A549 (cell line): ENCODE measurements around the gene TEX261. TPM values are rescaled to one million over a fixed set of nuclear protein-coding genes. Genes with fewer than 3 reads are reported as not detected.

Source experiments
- ATAC-seq, 2 experiments: fragments of 200-7000 bp in 1 of 2; fragments of >200 bp in 1 of 2; cut with Nextera tagmentation in 1 of 2; cut with Tn5 transposase in 1 of 2; 3 replicates each; pipeline versions ENCODE4 v1.8.0 to v1.9.1; 2018 to 2020; ENCODE audit warnings: mild to moderate bottlenecking in 1 of 2, moderate library complexity in 1 of 2
- CTCF ChIA-PET: fragments of 300-600 bp; sonication (Branson Sonifier 250); formaldehyde crosslinking; extraction: SDS; loops from one replicate; lab custom pipeline; 2021; ENCODE audit warnings: antibody characterized with exemption, inconsistent platforms; lab: Yijun Ruan, JAX
- POLR2A ChIA-PET: fragments of 350-600 bp; formaldehyde crosslinking; extraction: SDS; loops from one replicate; lab custom pipeline; 2021; ENCODE audit warnings: antibody characterized with exemption, inconsistent platforms; lab: Yijun Ruan, JAX
- DNase-seq, 2 experiments: peaks; one replicate each; pipeline versions ENCODE4 v3.0.0 to v3.0.0-alpha.2; 2011 to 2016; ENCODE audit warnings: low read depth in 1 of 2, low spot score in 1 of 2
- FAIRE-seq: peaks from 2 replicates; lab custom pipeline; 2011; peaks lifted over from hg19 to GRCh38; lab: Jason Lieb, UNC
- H3K27ac ChIP-seq, 2 experiments: fragments of >200 bp; sonication (Bioruptor Twin); formaldehyde crosslinking; 3 replicates each; pipeline ENCODE4 v1.5.1; 2016 to 2017
- H3K4me1 ChIP-seq: fragments of >200 bp; sonication (Bioruptor Twin); formaldehyde crosslinking; 3 replicates; pipeline ENCODE4 v1.6.1; 2016
- H3K4me2 ChIP-seq: fragments of >200 bp; sonication (Bioruptor Twin); formaldehyde crosslinking; 3 replicates; pipeline ENCODE4 v1.6.1; 2016
- H3K4me3 ChIP-seq: fragments of >200 bp; sonication (Bioruptor Twin); formaldehyde crosslinking; 3 replicates; pipeline ENCODE4 v1.5.1; 2016
- H3K9me3 ChIP-seq: fragments of >200 bp; sonication (Bioruptor Twin); formaldehyde crosslinking; 3 replicates; pipeline ENCODE4 v1.6.1; 2016
- ATOH8 ChIP-seq: fragments of 250-450 bp; sonication (Bioruptor Pico); IDR thresholded peaks from 2 replicates; pipeline ENCODE4 v1.5.0; 2020; ENCODE audit warnings: low read depth, mild to moderate bottlenecking, moderate library complexity
- BCL3 ChIP-seq: fragments of >200 bp; sonication (Bioruptor Twin); formaldehyde crosslinking; IDR thresholded peaks from 3 replicates; pipeline ENCODE4 v1.6.1; 2016
- CHD2 ChIP-seq: fragments of 150-350 bp; IDR thresholded peaks from 2 replicates; pipeline ENCODE4 v1.6.1; 2014; ENCODE audit warnings: low read length; ENCODE audit not compliant: partially characterized antibody
- CTCF ChIP-seq: fragments of >200 bp; sonication (Bioruptor Twin); formaldehyde crosslinking; IDR thresholded peaks from 3 replicates; pipeline ENCODE4 v1.5.1; 2016
- E2F6 ChIP-seq: IDR thresholded peaks from 2 replicates; pipeline ENCODE4 v1.6.1; 2012; ENCODE audit warnings: low read depth, borderline replicate concordance
- EHF ChIP-seq: fragments of 250-450 bp; sonication (Bioruptor Pico); IDR thresholded peaks from 2 replicates; pipeline ENCODE4 v1.5.0; 2020; ENCODE audit warnings: mild to moderate bottlenecking
- EHMT2 ChIP-seq: fragments of 200-600 bp; sonication (generic); IDR thresholded peaks from 2 replicates; pipeline ENCODE4 v1.6.1; 2016; ENCODE audit warnings: antibody characterized with exemption, low read depth, mild to moderate bottlenecking, moderate library complexity
- EP300 ChIP-seq, 2 experiments: fragments of >200 bp; sonication (Bioruptor Twin); formaldehyde crosslinking; IDR thresholded peaks; 2 replicates in 1 of 2; 3 replicates in 1 of 2; pipeline ENCODE4 v1.6.1; 2016 to 2017
- FOSB ChIP-seq: fragments of 250-450 bp; sonication (Bioruptor Pico); IDR thresholded peaks from 2 replicates; pipeline ENCODE4 v1.5.0; 2020; ENCODE audit warnings: mild to moderate bottlenecking, moderate library complexity
- FOXS1 ChIP-seq: fragments of 250-450 bp; sonication (Bioruptor Pico); IDR thresholded peaks from 2 replicates; pipeline ENCODE4 v1.5.0; 2020; ENCODE audit warnings: mild to moderate bottlenecking, moderate library complexity
- HDAC2 ChIP-seq: fragments of 200-600 bp; sonication (generic); IDR thresholded peaks from 2 replicates; pipeline ENCODE4 v1.6.1; 2016
- HMGXB4 ChIP-seq: fragments of 250-450 bp; sonication (Bioruptor Pico); IDR thresholded peaks from 2 replicates; pipeline ENCODE4 v1.5.0; 2021; ENCODE audit warnings: mild to moderate bottlenecking, moderate library complexity, borderline replicate concordance
- HOXB5 ChIP-seq: fragments of 250-450 bp; sonication (Bioruptor Pico); IDR thresholded peaks from 2 replicates; pipeline ENCODE4 v1.5.0; 2020; ENCODE audit warnings: mild to moderate bottlenecking, moderate library complexity
- JUN ChIP-seq, 2 experiments: fragments of >200 bp; sonication (Bioruptor Twin); formaldehyde crosslinking; IDR thresholded peaks; 2 replicates in 1 of 2; 3 replicates in 1 of 2; pipeline ENCODE4 v1.6.1; 2016 to 2017
- JUNB ChIP-seq: fragments of >200 bp; sonication (Bioruptor Twin); formaldehyde crosslinking; IDR thresholded peaks from 2 replicates; pipeline ENCODE4 v1.6.1; 2016
- KDM1A ChIP-seq: fragments of 200-600 bp; sonication (generic); IDR thresholded peaks from 2 replicates; pipeline ENCODE4 v1.6.1; 2016; ENCODE audit warnings: low read depth, mild to moderate bottlenecking
- MAFK ChIP-seq: fragments of 450-650 bp; IDR thresholded peaks from 2 replicates; pipeline ENCODE4 v1.6.1; 2014; ENCODE audit not compliant: partially characterized antibody
- NFE2L2 ChIP-seq: fragments of 150-350 bp; conservative IDR thresholded peaks from 2 replicates; pipeline ENCODE4 v1.6.1; 2014; ENCODE audit warnings: low read length
- NR3C1 ChIP-seq: fragments of >200 bp; sonication (Bioruptor Twin); formaldehyde crosslinking; IDR thresholded peaks from 3 replicates; pipeline ENCODE4 v1.6.1; 2017
- PBX3 ChIP-seq: IDR thresholded peaks from 2 replicates; pipeline ENCODE4 v1.6.1; 2012
- PHF8 ChIP-seq: fragments of 200-600 bp; sonication (generic); IDR thresholded peaks from 2 replicates; pipeline ENCODE4 v1.6.1; 2016; ENCODE audit warnings: low read depth, mild to moderate bottlenecking, antibody characterized with exemption, moderate library complexity, borderline replicate concordance
- POLR2A ChIP-seq: IDR thresholded peaks from 2 replicates; pipeline ENCODE4 v1.6.1; 2012; ENCODE audit warnings: mild to moderate bottlenecking, low read length
- RARB ChIP-seq: fragments of 250-450 bp; sonication (Bioruptor Pico); IDR thresholded peaks from 2 replicates; pipeline ENCODE4 v1.8.0; 2021; ENCODE audit warnings: mild to moderate bottlenecking, moderate library complexity
- RCOR1 ChIP-seq: fragments of 150-350 bp; IDR thresholded peaks from 2 replicates; pipeline ENCODE4 v1.6.1; 2014; ENCODE audit warnings: antibody characterized with exemption, low read length, low read depth
- RNF2 ChIP-seq: fragments of 200-600 bp; sonication (generic); IDR thresholded peaks from 2 replicates; pipeline ENCODE4 v1.6.1; 2016; ENCODE audit warnings: low read depth, mild to moderate bottlenecking, antibody characterized with exemption, moderate library complexity, borderline replicate concordance
- SREBF2 ChIP-seq: fragments of 450-650 bp; IDR thresholded peaks from 2 replicates; pipeline ENCODE4 v1.6.1; 2014; ENCODE audit warnings: mild to moderate bottlenecking, moderate library complexity
- TFCP2L1 ChIP-seq: fragments of 250-450 bp; sonication (Bioruptor Pico); IDR thresholded peaks from 2 replicates; pipeline ENCODE4 v1.5.0; 2021; ENCODE audit warnings: mild to moderate bottlenecking
- TP53 ChIP-seq: fragments of 250-450 bp; sonication (Bioruptor Pico); IDR thresholded peaks from 2 replicates; pipeline ENCODE4 v1.5.0; 2021; ENCODE audit warnings: mild to moderate bottlenecking, moderate library complexity
- ZFP36 ChIP-seq: fragments of 450-650 bp; IDR thresholded peaks from 2 replicates; pipeline ENCODE4 v1.6.1; 2014; ENCODE audit warnings: borderline replicate concordance; ENCODE audit not compliant: partially characterized antibody
- ZNF302 ChIP-seq: fragments of 250-450 bp; sonication (Bioruptor Pico); IDR thresholded peaks from 2 replicates; pipeline ENCODE4 v1.9.0; 2021; ENCODE audit warnings: inconsistent platforms, mild to moderate bottlenecking, moderate library complexity
- ZSCAN20 ChIP-seq: fragments of 250-450 bp; sonication (Bioruptor Pico); IDR thresholded peaks from 2 replicates; pipeline ENCODE4 v1.8.0; 2022; ENCODE audit warnings: mild to moderate bottlenecking, moderate library complexity
- WGBS: methylation state at CpG from one replicate; pipeline ENCODE4 v1.1.6; 2017; ENCODE audit errors: missing lambda C conversion rate; 5-methylcytosine and 5-hydroxymethylcytosine counted together
- polyA plus RNA-seq, 4 experiments: library from polyadenylated mRNA; depleted of rRNA in 3 of 4; stranded (reverse); fragments of >200 nt; fragmentation: RNase III in 1 of 4; extraction: RNeasy Plus Mini Kit Qiagen cat#74134 plus additional on column Dnase treatment in 1 of 4; gene quantifications; 2 replicates in 3 of 4; 3 replicates in 1 of 4; pipeline ENCODE4 v1.2.3, GENCODE V29; 2011 to 2017
- TF ChIP-seq, protein P1 (sequence below): fragments of >200 bp; sonication (Bioruptor Twin); formaldehyde crosslinking; IDR thresholded peaks from 2 replicates; pipeline ENCODE4 v1.6.1; 2016

TEX261 gene
- polyA plus RNA-seq, 2 of the 4 experiments (the other 2 are of a cell fraction): 71.3 to 87.1 TPM

GRCh38 chr2:70979626-70980025 is 15.0 kb downstream of the TEX261 start:
- no peak overlapping the region for H3K4me2 ChIP-seq
- CTCF ChIA-PET: interaction anchor here (1.0 to 11.6 kb wide), 5 partner anchors 16 to 189 kb away, joined by 3 to 171 read pairs (median 7); partner anchors contain the start of gene FIGLA
- no peak for DNase-seq
- no peak for TF ChIP-seq EHMT2
- no peak for TF ChIP-seq RNF2
- no peak for TF ChIP-seq PBX3
- no peak for TF ChIP-seq BCL3
- no peak for TF ChIP-seq FOSB (CRISPR knock-in tag)
- TF ChIP-seq NFE2L2: no peak
- TF ChIP-seq PHF8: no peak
- TF ChIP-seq JUN (IDR thresholded peaks at IDR 0.05): no peak
- TF ChIP-seq MAFK: no peak
- no peak for TF ChIP-seq E2F6
- no peak for TF ChIP-seq HOXB5 (CRISPR knock-in tag)
- TF ChIP-seq TFCP2L1 (CRISPR knock-in tag): no peak
- TF ChIP-seq ZFP36: no peak
- TF ChIP-seq CTCF: no peak
- TF ChIP-seq CHD2: no peak
- TF ChIP-seq HMGXB4 (CRISPR knock-in tag): no peak
- TF ChIP-seq JUNB: no peak
- TF ChIP-seq EHF: no peak
- TF ChIP-seq TP53 (CRISPR knock-in tag): no peak
- no peak for TF ChIP-seq FOXS1 (CRISPR knock-in tag)
- TF ChIP-seq, all 56 proteins: peak for 0
- Histone ChIP-seq H3K4me3 (no peak overlapping the region), H3K27ac (no peak overlapping the region), H3K4me1 (peaks cover 8% of the 10 kb centered on the region; the same call in 1 of the 3 replicates), H3K9me3 (no peaks in the 10 kb centered on the region)
- no peak for FAIRE-seq
- ATAC-seq: no peak
- WGBS: 77% methylated on average over 8 of the region's 9 CpGs
- POLR2A ChIA-PET: no interaction called here

GRCh38 chr2:70979180-70979488 is 15.5 kb downstream of the TEX261 start:
- POLR2A ChIA-PET: no interaction called here
- ATAC-seq (no peak), FAIRE-seq (no peak), DNase-seq (no peak)
- Histone ChIP-seq H3K4me3 (no peak overlapping the region), H3K4me1 (peaks cover 8% of the 10 kb centered on the region; the same call in 1 of the 3 replicates), H3K27ac (no peak overlapping the region), H3K9me3 (no peaks in the 10 kb centered on the region), H3K4me2 (no peak overlapping the region)
- CTCF ChIA-PET: interaction anchor here (1.0 to 11.6 kb wide), 6 partner anchors 16 to 190 kb away, joined by 4 to 171 read pairs (median 9); partner anchors contain the start of gene FIGLA
- 95% methylated on average over 10 of the region's 19 CpGs for WGBS
- TF ChIP-seq ZSCAN20 (CRISPR knock-in tag): no peak
- no peak for TF ChIP-seq POLR2A
- TF ChIP-seq, protein P1, sequence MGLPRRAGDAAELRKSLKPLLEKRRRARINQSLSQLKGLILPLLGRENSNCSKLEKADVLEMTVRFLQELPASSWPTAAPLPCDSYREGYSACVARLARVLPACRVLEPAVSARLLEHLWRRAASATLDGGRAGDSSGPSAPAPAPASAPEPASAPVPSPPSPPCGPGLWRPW: no peak
- no peak for TF ChIP-seq NR3C1
- TF ChIP-seq RARB (CRISPR knock-in tag): no peak
- TF ChIP-seq RCOR1: no peak
- TF ChIP-seq SREBF2: no peak
- TF ChIP-seq ZNF302 (CRISPR knock-in tag): no peak
- no peak for TF ChIP-seq EP300 (IDR thresholded peaks at IDR 0.05)
- no peak for TF ChIP-seq ATOH8 (CRISPR knock-in tag)
- no peak for TF ChIP-seq HDAC2
- TF ChIP-seq KDM1A: no peak
- no peak for TF ChIP-seq TFCP2L1 (CRISPR knock-in tag)
- no peak for TF ChIP-seq TP53 (CRISPR knock-in tag)
- no peak for TF ChIP-seq FOXS1 (CRISPR knock-in tag)
